ENCODE data around the gene PATL2. TPM values are rescaled to one million over a fixed set of nuclear protein-coding genes. Genes with fewer than 3 reads are reported as not detected.

PATL2 gene
- total and polyA plus RNA-seq, 2 experiments from 2014 or later: 0.19 TPM; not detected in 1

DNA sequence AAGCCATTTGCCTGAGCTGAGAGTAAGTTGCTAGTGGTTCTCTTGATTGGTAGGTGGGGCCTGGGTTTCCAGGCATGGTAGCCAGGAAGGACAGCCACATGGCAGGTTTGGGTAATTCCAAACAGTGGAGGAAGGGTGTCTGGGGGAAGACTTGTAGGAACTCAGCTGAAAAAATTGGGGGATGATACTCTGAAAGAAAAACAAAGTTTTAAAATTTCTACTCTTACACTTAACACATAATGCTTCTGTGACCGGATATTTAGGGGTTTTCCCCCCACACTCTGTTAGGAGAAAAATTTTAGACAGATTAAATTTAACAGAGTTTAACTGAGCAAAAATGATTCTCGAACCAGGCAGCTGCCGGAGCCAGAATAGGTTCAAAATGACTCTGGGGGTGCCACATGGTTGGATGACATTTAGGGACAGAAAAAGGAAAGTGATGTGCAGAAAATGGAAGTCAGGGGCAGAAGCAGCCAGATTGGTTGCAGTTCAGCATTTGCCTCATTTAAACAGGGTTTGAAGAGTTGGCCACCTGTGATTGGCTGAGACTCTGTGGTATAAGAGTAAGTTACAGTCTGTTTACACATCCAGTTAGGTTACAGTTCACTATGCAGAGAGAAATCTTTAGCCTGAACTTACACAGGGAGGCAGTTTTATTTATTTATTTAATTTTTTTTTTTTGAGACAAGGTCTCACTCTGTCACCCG, 8.3 kb upstream of the PATL2 start (continued):
- TF ChIP-seq CTCF (conservative IDR thresholded peaks at IDR 0.05; ENCODE audit: low read depth in 2 of 2): no peak

DNA sequence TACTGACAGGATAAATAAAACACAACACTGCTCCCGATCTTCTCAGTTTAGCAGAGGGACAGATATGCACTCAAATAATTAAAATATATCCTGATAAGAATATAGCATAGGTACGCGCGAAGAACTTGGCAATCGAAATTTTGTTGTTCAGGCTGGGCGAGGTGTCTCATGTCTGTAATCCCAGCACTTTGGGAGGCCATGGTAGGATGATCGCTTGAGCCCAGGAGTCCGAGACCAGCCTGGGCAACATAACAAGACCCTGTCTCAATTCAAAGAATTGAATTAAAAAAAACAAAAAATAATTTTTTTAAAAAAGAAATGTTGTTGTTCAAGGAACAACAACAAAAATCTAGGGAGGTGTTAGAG, 7.8 kb upstream of the PATL2 start:
- Mint-ChIP-seq H3K27me3 (ENCODE audit: insufficient read depth, low read depth, poor library complexity) (no peaks in the 10 kb centered on the region), H3K36me3 (ENCODE audit: low read depth) (peaks cover 8% of the 10 kb centered on the region), H3K9me3 (no peaks in the 10 kb centered on the region), H3K4me1 (peaks cover 6% of the 10 kb centered on the region), H3K4me3 (no peak overlapping the region), H3K27ac (no peak overlapping the region)
- no peaks in the 10 kb centered on the region for H3K27me3 ChIP-seq (ENCODE audit: insufficient read depth)
- no peaks in the 10 kb centered on the region for H3K36me3 ChIP-seq (ENCODE audit: insufficient read depth)
- H3K4me2 ChIP-seq: no peak overlapping the region
- DNase-seq (ENCODE audit: low spot score): no peak
- H3F3A ChIP-seq (replicated peaks; ENCODE audit: low read depth): no peaks in the 10 kb centered on the region
- peaks cover 6% of the 10 kb centered on the region for H3K4me1 ChIP-seq (ENCODE audit: insufficient read depth)
- no peaks in the 10 kb centered on the region for H4K20me1 ChIP-seq (replicated peaks; ENCODE audit: insufficient read depth)
- no peaks in the 10 kb centered on the region for H3K9me2 ChIP-seq (ENCODE audit: insufficient read depth)
- TF ChIP-seq NANOG (IDR thresholded peaks at IDR 0.05; ENCODE audit: borderline replicate concordance): no peak
- no peak for TF ChIP-seq EZH2phosphoT487 (IDR thresholded peaks at IDR 0.05; ENCODE audit: unreplicated experiment)
- no peak for TF ChIP-seq EZH2 (IDR thresholded peaks at IDR 0.05; ENCODE audit: low read depth, unreplicated experiment)
- no peak overlapping the region for H2AFZ ChIP-seq
- peaks cover 4% of the 10 kb centered on the region; the same call in 1 of the 2 replicates for H3K79me2 ChIP-seq (replicated peaks; ENCODE audit: insufficient read depth)
- H3K4me3 ChIP-seq: no peak overlapping the region
- H3K27ac ChIP-seq (ENCODE audit: low read depth): no peak overlapping the region
- no peak for ATAC-seq

DNA sequence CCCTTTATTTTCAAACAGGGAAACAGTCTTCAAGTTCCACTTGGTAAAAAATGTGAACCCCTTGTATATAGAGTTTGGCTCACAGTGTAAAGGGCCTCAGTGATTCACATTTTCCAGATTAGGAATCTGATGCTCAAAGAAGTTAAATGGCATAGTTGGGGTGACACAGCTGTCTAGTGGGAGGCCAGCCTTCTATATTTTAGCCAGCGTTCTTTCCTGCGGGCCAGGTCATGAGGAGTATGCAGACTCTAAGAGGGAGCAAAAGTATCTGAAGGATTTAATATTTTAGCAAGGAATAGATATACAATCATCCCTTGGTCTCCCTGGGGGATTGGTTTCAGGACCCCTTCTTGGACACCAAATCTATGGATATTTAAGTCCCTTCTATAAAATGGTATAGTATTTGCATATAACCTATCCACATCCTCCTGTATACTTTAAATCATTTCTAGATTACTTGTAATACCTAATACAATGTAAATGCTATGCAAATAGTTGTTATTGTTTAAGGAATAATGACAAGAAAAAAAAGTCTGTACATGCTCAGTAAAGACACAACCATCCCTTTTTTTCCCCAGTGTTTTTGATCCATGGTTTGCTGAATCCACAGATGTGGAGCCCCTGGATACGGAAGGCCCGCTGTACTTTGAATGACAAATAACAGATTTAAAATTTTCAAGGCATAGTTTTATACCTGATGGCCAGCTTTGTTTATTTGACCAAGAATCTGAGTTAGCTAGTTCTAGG, 7.2 kb upstream of the PATL2 start:
- Histone ChIP-seq H2AFZ (no peak overlapping the region), H3K4me3 (no peak overlapping the region), H3F3A (replicated peaks; ENCODE audit: low read depth) (no peaks in the 10 kb centered on the region), H3K36me3 (ENCODE audit: insufficient read depth) (no peaks in the 10 kb centered on the region), H4K20me1 (replicated peaks; ENCODE audit: insufficient read depth) (peaks cover 2% of the 10 kb centered on the region; the same call in 1 of the 2 replicates), H3K4me2 (no peak overlapping the region), H3K4me1 (ENCODE audit: insufficient read depth) (peaks cover 6% of the 10 kb centered on the region), H3K27me3 (ENCODE audit: insufficient read depth) (no peaks in the 10 kb centered on the region), H3K27ac (ENCODE audit: low read depth) (no peak overlapping the region), H3K9me2 (ENCODE audit: insufficient read depth) (no peaks in the 10 kb centered on the region), H3K79me2 (replicated peaks; ENCODE audit: insufficient read depth) (peaks cover 7% of the 10 kb centered on the region; the same call in 1 of the 2 replicates)
- DNase-seq (ENCODE audit: low spot score) (no peak), ATAC-seq (no peak)
- Mint-ChIP-seq H3K36me3 (ENCODE audit: low read depth) (peaks cover 8% of the 10 kb centered on the region), H3K4me3 (no peak overlapping the region), H3K9me3 (no peaks in the 10 kb centered on the region), H3K27ac (no peak overlapping the region), H3K27me3 (ENCODE audit: insufficient read depth, low read depth, poor library complexity) (peaks cover 2% of the 10 kb centered on the region), H3K4me1 (peaks cover 8% of the 10 kb centered on the region)
- TF ChIP-seq CREB1 (CRISPR knock-in tag; IDR thresholded peaks at IDR 0.05; ENCODE audit: low read depth): no peak
- no peak for TF ChIP-seq ZNF114 (CRISPR knock-in tag; IDR thresholded peaks at IDR 0.05)
- TF ChIP-seq POLR2AphosphoS5 (IDR thresholded peaks at IDR 0.05; ENCODE audit: low read depth): no peak
- TF ChIP-seq REST (IDR thresholded peaks at IDR 0.05; ENCODE audit: unreplicated experiment): no peak
- TF ChIP-seq EZH2 (IDR thresholded peaks at IDR 0.05; ENCODE audit: low read depth, unreplicated experiment): no peak
- no peak for TF ChIP-seq JUNB (IDR thresholded peaks at IDR 0.05; ENCODE audit: unreplicated experiment)
- no peak for TF ChIP-seq EZH2phosphoT487 (IDR thresholded peaks at IDR 0.05; ENCODE audit: unreplicated experiment)
- no peak for TF ChIP-seq CTCF (conservative IDR thresholded peaks at IDR 0.05; ENCODE audit: low read depth in 2 of 2)
- no peak for TF ChIP-seq ETS1 (IDR thresholded peaks at IDR 0.05)
